Measurements from ENCODE around the gene SLC22A2.
"Not testable (repeated sequence)": the region's sequence is repeated elsewhere in the genome, so short reads cannot be mapped to it uniquely, and the experiment has no call there.

SLC22A2 gene

GRCh38 chr6:160248538-160248937 lies 10.1 kb downstream of the SLC22A2 start:
- DNase-seq (ENCODE audit: low spot score), result no peak

- DNase-seq (ENCODE audit: low spot score), result no peak
Observed at GRCh38 chr6:160247457-160247883, 11.2 kb downstream of the SLC22A2 start.

- no peak for DNase-seq (ENCODE audit: low spot score)
Observed at GRCh38 chr6:160240691-160241084, 17.9 kb downstream of the SLC22A2 start.

GRCh38 chr6:160239929-160240690 lies 18.5 kb downstream of the SLC22A2 start:
- DNase-seq (ENCODE audit: low spot score), result no peak

- DNase-seq (ENCODE audit: low spot score), result no peak
Observed at GRCh38 chr6:160238761-160239751, 19.6 kb downstream of the SLC22A2 start.

- no peak for DNase-seq (ENCODE audit: low spot score)
Observed at GRCh38 chr6:160238278-160238711, 20.3 kb downstream of the SLC22A2 start.

- not testable (repeated sequence) for DNase-seq (ENCODE audit: low spot score)
Observed at GRCh38 chr6:160237597-160238275, 20.9 kb downstream of the SLC22A2 start.

GRCh38 chr6:160236235-160236872 lies 22.3 kb downstream of the SLC22A2 start:
- DNase-seq (ENCODE audit: low spot score), result not testable (repeated sequence)

- DNase-seq (ENCODE audit: low spot score), result not testable (repeated sequence)
Observed at GRCh38 chr6:160233950-160234640, 24.5 kb downstream of the SLC22A2 start.

GRCh38 chr6:160227769-160228161 lies 30.9 kb downstream of the SLC22A2 start:
- DNase-seq (ENCODE audit: low spot score), result no peak

GRCh38 chr6:160227038-160227768 lies 31.4 kb downstream of the SLC22A2 start:
- no peak for DNase-seq (ENCODE audit: low spot score)

GRCh38 chr6:160226118-160226591 lies 32.5 kb downstream of the SLC22A2 start:
- no peak for DNase-seq (ENCODE audit: low spot score)

GRCh38 chr6:160224639-160225237 lies 33.9 kb downstream of the SLC22A2 start:
- no peak for DNase-seq (ENCODE audit: low spot score)

- DNase-seq (ENCODE audit: low spot score), result no peak
Observed at GRCh38 chr6:160222491-160222890, 36.1 kb downstream of the SLC22A2 start.

- DNase-seq (ENCODE audit: low spot score), result no peak
Observed at GRCh38 chr6:160221918-160222317, 36.7 kb downstream of the SLC22A2 start.

- no peak for DNase-seq (ENCODE audit: low spot score)
Observed at GRCh38 chr6:160221423-160221822, 37.2 kb downstream of the SLC22A2 start.

- DNase-seq (ENCODE audit: low spot score), result no peak
Observed at GRCh38 chr6:160218810-160219209, 39.8 kb downstream of the SLC22A2 start.

GRCh38 chr6:160217863-160218262 lies 40.8 kb downstream of the SLC22A2 start:
- no peak for DNase-seq (ENCODE audit: low spot score)

- DNase-seq (ENCODE audit: low spot score), result no peak
Observed at GRCh38 chr6:160217073-160217472, 41.5 kb downstream of the SLC22A2 start.

GRCh38 chr6:160215232-160215631 lies 43.4 kb downstream of the SLC22A2 start:
- no peak for DNase-seq (ENCODE audit: low spot score)
